Keratinocyte (primary cell): Measurements from ENCODE around the gene KLK11. TPM values are rescaled to one million over a fixed set of nuclear protein-coding genes. Genes with fewer than 3 reads are reported as not detected.

Source experiments
- DNase-seq: peaks from one replicate; pipeline ENCODE4 v3.0.0-alpha.2; 2011; ENCODE audit warnings: low read depth, missing footprints, low spot score
- FAIRE-seq: peaks from 2 replicates; lab custom pipeline; 2011; peaks lifted over from hg19 to GRCh38; lab: Jason Lieb, UNC
- H2AFZ ChIP-seq: 2 replicates; pipeline ENCODE4 v1.6.0; 2012; ENCODE audit warnings: low read length, control low read depth, inconsistent platforms; ENCODE audit not compliant: control insufficient read depth
- H3K27ac ChIP-seq: 2 replicates; pipeline ENCODE4 v1.5.1; 2011; ENCODE audit warnings: low read length; ENCODE audit not compliant: control insufficient read depth, insufficient read depth
- H3K27me3 ChIP-seq: 3 replicates; pipeline ENCODE4 v1.6.0; 2011; ENCODE audit warnings: low read length; ENCODE audit not compliant: control insufficient read depth, insufficient read depth; ENCODE audit errors: extremely low read depth
- H3K36me3 ChIP-seq, 2 experiments: 2 replicates in 1 of 2; 3 replicates in 1 of 2; pipeline ENCODE4 v1.5.1; 2011; ENCODE audit warnings: low read length in 2 of 2, mild to moderate bottlenecking in 1 of 2; ENCODE audit not compliant: control insufficient read depth in 2 of 2, insufficient read depth in 2 of 2; ENCODE audit errors: extremely low read depth in 1 of 2
- H3K4me1 ChIP-seq: 3 replicates; pipeline ENCODE4 v1.5.1; 2011; ENCODE audit warnings: low read length; ENCODE audit not compliant: control insufficient read depth, insufficient read depth; ENCODE audit errors: extremely low read depth
- H3K4me2 ChIP-seq: 3 replicates; pipeline ENCODE4 v1.6.0; 2011; ENCODE audit warnings: low read depth, low read length; ENCODE audit not compliant: control insufficient read depth, insufficient read depth; ENCODE audit errors: extremely low read depth
- H3K4me3 ChIP-seq, 3 experiments: fragments of 200-600 bp in 1 of 3; sonication (generic) in 1 of 3; 2 replicates in 2 of 3; 3 replicates in 1 of 3; pipeline ENCODE4 v1.5.1; 2011 to 2016; ENCODE audit warnings: low read length in 3 of 3, mild to moderate bottlenecking in 3 of 3, control low read depth in 2 of 3, inconsistent platforms in 1 of 3, low read depth in 1 of 3, mixed read lengths in 1 of 3, mixed run types in 1 of 3, moderate library complexity in 1 of 3; ENCODE audit not compliant: control insufficient read depth in 2 of 3, insufficient read depth in 2 of 3; ENCODE audit errors: extremely low read depth in 1 of 3
- H3K79me2 ChIP-seq: 2 replicates; pipeline ENCODE4 v1.6.0; 2012; ENCODE audit warnings: low read length; ENCODE audit not compliant: control insufficient read depth, insufficient read depth
- H3K9ac ChIP-seq: 3 replicates; pipeline ENCODE4 v1.6.0; 2011; ENCODE audit warnings: low read length; ENCODE audit not compliant: control insufficient read depth, insufficient read depth; ENCODE audit errors: extremely low read depth
- H3K9me1 ChIP-seq: 3 replicates; pipeline ENCODE4 v1.6.0; 2011; ENCODE audit warnings: low read length; ENCODE audit not compliant: control insufficient read depth, insufficient read depth; ENCODE audit errors: extremely low read depth
- H3K9me3 ChIP-seq: 2 replicates; pipeline ENCODE4 v1.5.1; 2012; ENCODE audit warnings: low read depth, low read length; ENCODE audit not compliant: control insufficient read depth
- H4K20me1 ChIP-seq: 3 replicates; pipeline ENCODE4 v1.6.0; 2011; ENCODE audit warnings: low read length; ENCODE audit not compliant: control insufficient read depth, insufficient read depth; ENCODE audit errors: extremely low read depth
- EZH2 ChIP-seq: IDR thresholded peaks from one replicate; pipeline ENCODE4 v1.6.1; 2012; ENCODE audit warnings: inconsistent platforms, mild to moderate bottlenecking, low read length, moderate library complexity
- dilution Hi-C: fragments of 300-500 bp; cut with MboI; formaldehyde crosslinking; loops from one replicate; pipeline ENCODE4 v1.7.0; 2020; ENCODE audit warnings: low sequenced_read_pairs; ENCODE audit not compliant: extremely low pct_ligation_motif_present
- polyA minus RNA-seq, 3 experiments: library from RNA; depleted of rRNA, polyadenylated mRNA; stranded (reverse); fragments of >200 nt; gene quantifications; 1 replicate in 1 of 3; 2 replicates in 1 of 3; 3 replicates in 1 of 3; pipeline ENCODE4 v1.2.3, GENCODE V29; 2011
- polyA plus RNA-seq, 5 experiments: library from polyadenylated mRNA; depleted of rRNA in 3 of 5; stranded (reverse) in 3 of 5; stranded (forward) in 1 of 5; unstranded in 1 of 5; fragments of >200 nt; gene quantifications; 1 replicate in 1 of 5; 2 replicates in 3 of 5; 3 replicates in 1 of 5; pipeline versions ENCODE4 v1.2.1 to v1.2.3, GENCODE V29; 2011 to 2012; ENCODE audit warnings: missing spikeins in 2 of 5, low read depth in 1 of 5, low replicate concordance in 1 of 5
- TF ChIP-seq, protein P1 (sequence below), 3 experiments: IDR thresholded peaks in 1 of 3; conservative IDR thresholded peaks in 1 of 3; optimal IDR thresholded peaks in 1 of 3; 2 replicates in 2 of 3; 3 replicates in 1 of 3; pipeline versions ENCODE3 to v1.5.1; 2011; ENCODE audit warnings: low read length in 3 of 3, mild to moderate bottlenecking in 3 of 3, moderate library complexity in 2 of 3, control low read depth in 1 of 3, inconsistent platforms in 1 of 3; ENCODE audit not compliant: insufficient read depth in 2 of 3; ENCODE audit errors: extremely low read depth in 1 of 3

The KLK11 gene, protein sequence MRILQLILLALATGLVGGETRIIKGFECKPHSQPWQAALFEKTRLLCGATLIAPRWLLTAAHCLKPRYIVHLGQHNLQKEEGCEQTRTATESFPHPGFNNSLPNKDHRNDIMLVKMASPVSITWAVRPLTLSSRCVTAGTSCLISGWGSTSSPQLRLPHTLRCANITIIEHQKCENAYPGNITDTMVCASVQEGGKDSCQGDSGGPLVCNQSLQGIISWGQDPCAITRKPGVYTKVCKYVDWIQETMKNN
- polyA plus RNA-seq, result 12.8 to 39.0 TPM (median 18.0 TPM) in 3 replicates
- polyA plus RNA-seq (2011; ENCODE audit: low read depth), result 70.5 TPM
- polyA plus RNA-seq (2011; cell fraction: cytosol; rRNA removed), result 29.1 and 35.1 TPM in 2 replicates
- 57.0 and 68.1 TPM in 2 replicates for polyA plus RNA-seq (2011; cell fraction: nucleus; rRNA removed)
- 16.1 and 182 TPM in 2 replicates for polyA plus RNA-seq (2012; ENCODE audit: low replicate concordance)
- polyA minus RNA-seq, result 8.1 to 22.2 TPM (median 10.7 TPM) in 3 replicates
- polyA minus RNA-seq (2011; cell fraction: cytosol; rRNA and poly(A)+ RNA removed), result 38.9 TPM
- 14.5 and 16.5 TPM in 2 replicates for polyA minus RNA-seq (2011; cell fraction: nucleus; rRNA and poly(A)+ RNA removed)

- Histone ChIP-seq H3K4me2 (peak within 1 kb of the TSS; percentile 33), H3K4me3 (peak within 1 kb of the TSS in 1 of 3 experiments; percentile 44), H3K9ac (no peak within 1 kb of the TSS)
Measured at GRCh38 chr19:51026554-51026831, at the start of gene KLK11. KLK11 (minus strand) TSS chr19:51026616; CDS start chr19:51025631, 985 bp downstream.

GRCh38 chr19:51075998-51076397 lies 49.6 kb upstream of the KLK11 start:
- Histone ChIP-seq H3K4me1 (peaks cover 12% of the 10 kb centered on the region), H3K9me1 (no peaks in the 10 kb centered on the region), H3K36me3 (no peaks in the 10 kb centered on the region), H3K9ac (no peak overlapping the region), H3K27ac (no peak overlapping the region), H2AFZ (no peak overlapping the region), H4K20me1 (no peaks in the 10 kb centered on the region), H3K4me3 (no peak overlapping the region), H3K9me3 (no peaks in the 10 kb centered on the region), H3K79me2 (no peaks in the 10 kb centered on the region), H3K27me3 (peaks cover 4% of the 10 kb centered on the region), H3K4me2 (peak overlapping the region; percentile 19)
- TF ChIP-seq EZH2, result no peak
- TF ChIP-seq, protein P1, sequence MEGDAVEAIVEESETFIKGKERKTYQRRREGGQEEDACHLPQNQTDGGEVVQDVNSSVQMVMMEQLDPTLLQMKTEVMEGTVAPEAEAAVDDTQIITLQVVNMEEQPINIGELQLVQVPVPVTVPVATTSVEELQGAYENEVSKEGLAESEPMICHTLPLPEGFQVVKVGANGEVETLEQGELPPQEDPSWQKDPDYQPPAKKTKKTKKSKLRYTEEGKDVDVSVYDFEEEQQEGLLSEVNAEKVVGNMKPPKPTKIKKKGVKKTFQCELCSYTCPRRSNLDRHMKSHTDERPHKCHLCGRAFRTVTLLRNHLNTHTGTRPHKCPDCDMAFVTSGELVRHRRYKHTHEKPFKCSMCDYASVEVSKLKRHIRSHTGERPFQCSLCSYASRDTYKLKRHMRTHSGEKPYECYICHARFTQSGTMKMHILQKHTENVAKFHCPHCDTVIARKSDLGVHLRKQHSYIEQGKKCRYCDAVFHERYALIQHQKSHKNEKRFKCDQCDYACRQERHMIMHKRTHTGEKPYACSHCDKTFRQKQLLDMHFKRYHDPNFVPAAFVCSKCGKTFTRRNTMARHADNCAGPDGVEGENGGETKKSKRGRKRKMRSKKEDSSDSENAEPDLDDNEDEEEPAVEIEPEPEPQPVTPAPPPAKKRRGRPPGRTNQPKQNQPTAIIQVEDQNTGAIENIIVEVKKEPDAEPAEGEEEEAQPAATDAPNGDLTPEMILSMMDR (optimal IDR thresholded peaks at IDR 0.05 in 1 of 3, IDR thresholded peaks at IDR 0.05 in 1 of 3, conservative IDR thresholded peaks at IDR 0.05 in 1 of 3; ENCODE audit: extremely low read depth in 1 of 3, insufficient read depth in 2 of 3, low read length in 3 of 3), result no peak
- DNase-seq (no peak), FAIRE-seq (no peak)
- dilution Hi-C loops, result no loop called here

More at GRCh38 chr19:51026554-51026831, at the start of gene KLK11:
- dilution Hi-C loops, result no loop called here
- Histone ChIP-seq H3K36me3 (peaks cover 0 to 5% of the 10 kb centered on the region in 2 experiments), H3K9me1 (no peaks in the 10 kb centered on the region), H4K20me1 (no peaks in the 10 kb centered on the region), H3K9me3 (no peaks in the 10 kb centered on the region), H2AFZ (peak within 1 kb of the TSS; percentile 41), H3K79me2 (no peaks in the 10 kb centered on the region), H3K27me3 (peaks cover 11% of the 10 kb centered on the region), H3K4me1 (peaks cover 18% of the 10 kb centered on the region), H3K27ac (no peak within 1 kb of the TSS)
- TF ChIP-seq EZH2, result no peak
- TF ChIP-seq, protein P1 (optimal IDR thresholded peaks at IDR 0.05 in 1 of 3, IDR thresholded peaks at IDR 0.05 in 1 of 3, conservative IDR thresholded peaks at IDR 0.05 in 1 of 3; ENCODE audit: extremely low read depth in 1 of 3, insufficient read depth in 2 of 3, low read length in 3 of 3), result no peak
- no peak for DNase-seq
- no peak for FAIRE-seq
